ENCODE results near the gene ANO7.

ANO7 gene

DNA sequence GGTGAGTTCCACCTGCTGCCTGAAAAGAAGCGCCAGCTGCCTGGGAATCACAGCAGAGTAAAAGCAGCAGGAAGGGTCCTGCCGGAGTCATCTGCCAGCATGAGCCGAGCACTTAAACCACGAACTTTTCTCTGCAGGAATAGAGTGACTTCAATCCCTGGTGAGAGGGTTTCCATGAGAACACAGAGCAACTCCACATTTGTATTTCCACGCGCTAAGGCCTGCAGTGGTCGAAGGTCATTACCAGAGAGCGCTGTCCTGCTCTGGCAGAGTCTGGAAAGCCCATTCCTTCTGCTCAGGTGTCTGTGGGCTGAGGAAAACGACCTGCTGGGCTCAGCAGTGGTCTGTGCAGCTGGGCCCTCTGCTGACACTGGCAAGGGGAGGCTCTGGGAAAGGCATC is 45.9 kb upstream of the ANO7 start:
- Histone ChIP-seq H3K27ac (no peak overlapping the region), H3K36me3 (replicated peaks) (no peaks in the 10 kb centered on the region), H3K4me3 (ENCODE audit: low read depth, low read length) (no peak overlapping the region), H3K27me3 (replicated peaks) (no peaks in the 10 kb centered on the region)
- in situ Hi-C loops (cut with HindIII; ENCODE audit: low pct_ligation_motif_present, low sequenced_read_pairs): no loop called here
- no peak for DNase-seq
- TF ChIP-seq, protein P1, sequence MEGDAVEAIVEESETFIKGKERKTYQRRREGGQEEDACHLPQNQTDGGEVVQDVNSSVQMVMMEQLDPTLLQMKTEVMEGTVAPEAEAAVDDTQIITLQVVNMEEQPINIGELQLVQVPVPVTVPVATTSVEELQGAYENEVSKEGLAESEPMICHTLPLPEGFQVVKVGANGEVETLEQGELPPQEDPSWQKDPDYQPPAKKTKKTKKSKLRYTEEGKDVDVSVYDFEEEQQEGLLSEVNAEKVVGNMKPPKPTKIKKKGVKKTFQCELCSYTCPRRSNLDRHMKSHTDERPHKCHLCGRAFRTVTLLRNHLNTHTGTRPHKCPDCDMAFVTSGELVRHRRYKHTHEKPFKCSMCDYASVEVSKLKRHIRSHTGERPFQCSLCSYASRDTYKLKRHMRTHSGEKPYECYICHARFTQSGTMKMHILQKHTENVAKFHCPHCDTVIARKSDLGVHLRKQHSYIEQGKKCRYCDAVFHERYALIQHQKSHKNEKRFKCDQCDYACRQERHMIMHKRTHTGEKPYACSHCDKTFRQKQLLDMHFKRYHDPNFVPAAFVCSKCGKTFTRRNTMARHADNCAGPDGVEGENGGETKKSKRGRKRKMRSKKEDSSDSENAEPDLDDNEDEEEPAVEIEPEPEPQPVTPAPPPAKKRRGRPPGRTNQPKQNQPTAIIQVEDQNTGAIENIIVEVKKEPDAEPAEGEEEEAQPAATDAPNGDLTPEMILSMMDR (IDR thresholded peaks at IDR 0.05; ENCODE audit: low read depth, low read length, missing control alignments): no peak

DNA sequence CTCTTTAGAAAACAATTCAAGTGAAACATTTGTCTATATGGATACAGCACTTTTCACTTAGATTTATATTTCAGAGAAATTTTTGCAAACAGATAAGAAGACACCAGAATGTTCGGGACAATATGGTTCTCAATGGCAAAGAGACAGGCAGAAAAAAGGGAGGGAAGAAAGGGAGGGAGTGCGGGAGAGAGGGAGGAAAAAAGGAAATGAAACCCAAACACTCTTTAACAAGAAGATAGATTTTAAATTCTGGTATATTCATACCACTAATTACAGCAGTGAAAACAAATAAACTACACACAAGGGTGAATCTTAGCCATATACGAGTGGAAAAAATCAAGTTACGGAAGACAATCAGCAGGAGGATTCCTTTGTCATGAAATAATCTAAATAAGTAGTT is 42.2 kb upstream of the ANO7 start:
- Histone ChIP-seq H3K4me3 (ENCODE audit: low read depth, low read length) (no peak overlapping the region), H3K36me3 (replicated peaks) (no peaks in the 10 kb centered on the region), H3K27me3 (replicated peaks) (no peaks in the 10 kb centered on the region), H3K27ac (no peak overlapping the region)
- no peak for DNase-seq
- in situ Hi-C loops (cut with HindIII; ENCODE audit: low pct_ligation_motif_present, low sequenced_read_pairs): no loop called here
- TF ChIP-seq, protein P1 (IDR thresholded peaks at IDR 0.05; ENCODE audit: low read depth, low read length, missing control alignments): no peak

DNA sequence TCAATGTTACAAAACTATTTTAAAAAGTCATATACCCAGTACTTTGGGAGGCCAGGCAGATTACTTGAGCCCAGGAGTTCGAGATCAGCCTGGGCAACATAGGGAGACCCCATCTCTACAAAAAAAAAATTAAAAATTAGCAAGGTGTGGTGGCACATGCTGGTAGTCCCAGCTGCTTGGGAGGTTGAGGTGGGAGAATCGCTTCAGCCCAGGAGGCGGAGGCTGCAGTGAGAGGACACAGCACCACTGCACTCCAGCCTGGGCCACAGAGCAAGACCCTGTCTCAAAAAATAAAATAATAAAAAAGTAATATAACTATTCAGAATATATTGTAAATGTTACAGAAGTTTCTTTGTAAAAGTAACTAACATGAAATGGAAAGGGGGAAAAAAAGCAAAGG is 41.1 kb upstream of the ANO7 start:
- TF ChIP-seq, protein P1 (IDR thresholded peaks at IDR 0.05; ENCODE audit: low read depth, low read length, missing control alignments): no peak
- in situ Hi-C loops (cut with HindIII; ENCODE audit: low pct_ligation_motif_present, low sequenced_read_pairs): no loop called here
- Histone ChIP-seq H3K4me3 (ENCODE audit: low read depth, low read length) (no peak overlapping the region), H3K27ac (no peak overlapping the region), H3K36me3 (replicated peaks) (no peaks in the 10 kb centered on the region), H3K27me3 (replicated peaks) (no peaks in the 10 kb centered on the region)
- DNase-seq: no peak

DNA sequence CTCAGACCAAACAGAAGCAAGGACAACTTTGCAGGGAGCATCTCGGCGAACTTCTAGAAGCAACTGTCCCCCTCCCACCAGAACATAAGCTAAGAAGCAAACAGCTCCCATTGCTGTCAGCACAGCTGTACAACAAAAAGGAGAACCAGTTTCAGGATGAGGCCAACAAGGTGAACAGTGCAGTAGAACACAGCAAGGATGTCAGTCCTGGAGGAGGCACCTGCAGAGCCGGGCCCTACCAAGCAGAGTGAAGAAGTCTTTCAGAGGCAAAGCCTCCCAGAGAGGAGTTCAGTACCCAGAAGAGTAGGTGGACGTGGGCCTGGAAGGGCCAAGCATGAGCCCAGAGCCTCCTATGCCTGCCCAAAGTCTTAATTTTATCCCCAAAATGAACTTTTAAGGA is 40.2 kb upstream of the ANO7 start:
- TF ChIP-seq, protein P1 (IDR thresholded peaks at IDR 0.05; ENCODE audit: low read depth, low read length, missing control alignments): no peak

DNA sequence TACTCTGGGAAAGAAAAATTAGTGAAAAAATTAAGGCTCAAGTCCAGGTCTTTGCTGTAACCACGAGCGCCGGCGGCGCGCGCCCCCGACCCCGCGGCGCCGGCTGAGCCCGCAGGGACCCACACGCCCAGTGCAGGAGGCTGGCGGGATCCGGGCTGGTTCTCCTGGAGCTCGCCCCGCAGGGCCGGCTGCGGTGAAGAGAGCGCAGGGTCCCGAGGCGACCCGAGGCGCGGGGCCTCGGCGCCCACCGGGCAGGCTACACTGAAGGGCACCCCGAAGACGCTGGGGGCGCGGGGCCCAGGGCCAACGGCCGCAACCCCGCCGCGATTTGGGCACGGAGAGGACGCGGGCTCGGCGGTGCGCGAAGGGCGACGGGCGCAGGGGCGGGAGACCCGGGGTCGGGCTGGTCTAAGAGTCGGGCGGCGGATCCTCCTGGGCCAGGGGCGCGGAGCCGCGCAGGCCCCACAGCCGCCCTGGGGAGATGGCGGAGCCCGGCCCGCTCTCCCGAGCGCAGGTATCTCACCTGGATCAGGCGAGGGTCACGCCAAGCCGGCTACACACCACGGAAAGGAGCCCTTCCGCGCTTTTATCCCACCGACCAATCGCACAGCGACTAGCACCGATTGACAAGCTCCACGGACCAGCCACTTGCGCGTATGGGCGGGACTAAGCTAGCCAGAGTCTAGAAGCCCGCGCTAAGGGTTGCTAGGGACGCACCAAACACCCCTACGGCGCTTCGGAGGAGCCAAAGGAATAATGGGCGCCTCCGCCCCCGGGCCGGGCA is 39.4 kb upstream of the ANO7 start, which contains the start of gene PASK:
Gene PASK (minus strand): TSS at position 582 of the 784 bp plus-strand sequence. CDS start 6,440 bp downstream, outside the sequence.
- H3K27ac ChIP-seq: no peak within 1 kb of the TSS
- H3K4me3 ChIP-seq (ENCODE audit: low read depth, low read length): peak within 1 kb of the TSS; percentile 83
- TF ChIP-seq, protein P1 (IDR thresholded peaks at IDR 0.05; ENCODE audit: low read depth, low read length, missing control alignments): no peak
- H3K36me3 ChIP-seq (replicated peaks): no peaks in the 10 kb centered on the region
- in situ Hi-C loops (cut with HindIII; ENCODE audit: low pct_ligation_motif_present, low sequenced_read_pairs): no loop called here
- DNase-seq: peak; percentile 93
- H3K27me3 ChIP-seq (replicated peaks): no peaks in the 10 kb centered on the region

More for the DNA sequence above, 40.2 kb upstream of the ANO7 start:
- H3K4me3 ChIP-seq (ENCODE audit: low read depth, low read length): peak overlapping the region; percentile 83
- H3K27me3 ChIP-seq (replicated peaks): no peaks in the 10 kb centered on the region
- no peak for DNase-seq
- H3K36me3 ChIP-seq (replicated peaks): no peaks in the 10 kb centered on the region
- no peak overlapping the region for H3K27ac ChIP-seq
- in situ Hi-C loops (cut with HindIII; ENCODE audit: low pct_ligation_motif_present, low sequenced_read_pairs): no loop called here

DNA sequence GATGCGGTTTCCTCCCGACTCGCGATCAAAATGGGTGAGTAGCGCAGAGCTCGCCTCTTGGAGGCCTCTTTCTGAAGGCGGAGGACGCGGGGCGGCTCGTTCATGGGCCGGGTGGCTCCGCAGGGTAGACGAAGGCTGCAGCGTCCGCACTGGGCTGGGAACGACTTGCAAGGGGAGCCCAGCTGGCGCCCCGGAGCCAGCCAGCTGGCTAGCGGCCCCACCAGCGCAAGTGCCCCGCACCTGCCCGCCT is 38.9 kb upstream of the ANO7 start:
- H3K27me3 ChIP-seq (replicated peaks): no peaks in the 10 kb centered on the region
- H3K36me3 ChIP-seq (replicated peaks): no peaks in the 10 kb centered on the region
- in situ Hi-C loops (cut with HindIII; ENCODE audit: low pct_ligation_motif_present, low sequenced_read_pairs): no loop called here
- H3K27ac ChIP-seq: no peak overlapping the region
- H3K4me3 ChIP-seq (ENCODE audit: low read depth, low read length): peak overlapping the region; percentile 83
- TF ChIP-seq, protein P1 (IDR thresholded peaks at IDR 0.05; ENCODE audit: low read depth, low read length, missing control alignments): no peak
- no peak for DNase-seq

All from brain microvascular endothelial cell (primary cell).